NCI-H187 (cell line): Measurements from ENCODE around the gene VSIR.

Experiments
- DNase-seq, 2 experiments: peaks; one replicate each; lab custom pipeline; 2025; lab: John Stamatoyannopoulos, UW

The VSIR gene

DNA sequence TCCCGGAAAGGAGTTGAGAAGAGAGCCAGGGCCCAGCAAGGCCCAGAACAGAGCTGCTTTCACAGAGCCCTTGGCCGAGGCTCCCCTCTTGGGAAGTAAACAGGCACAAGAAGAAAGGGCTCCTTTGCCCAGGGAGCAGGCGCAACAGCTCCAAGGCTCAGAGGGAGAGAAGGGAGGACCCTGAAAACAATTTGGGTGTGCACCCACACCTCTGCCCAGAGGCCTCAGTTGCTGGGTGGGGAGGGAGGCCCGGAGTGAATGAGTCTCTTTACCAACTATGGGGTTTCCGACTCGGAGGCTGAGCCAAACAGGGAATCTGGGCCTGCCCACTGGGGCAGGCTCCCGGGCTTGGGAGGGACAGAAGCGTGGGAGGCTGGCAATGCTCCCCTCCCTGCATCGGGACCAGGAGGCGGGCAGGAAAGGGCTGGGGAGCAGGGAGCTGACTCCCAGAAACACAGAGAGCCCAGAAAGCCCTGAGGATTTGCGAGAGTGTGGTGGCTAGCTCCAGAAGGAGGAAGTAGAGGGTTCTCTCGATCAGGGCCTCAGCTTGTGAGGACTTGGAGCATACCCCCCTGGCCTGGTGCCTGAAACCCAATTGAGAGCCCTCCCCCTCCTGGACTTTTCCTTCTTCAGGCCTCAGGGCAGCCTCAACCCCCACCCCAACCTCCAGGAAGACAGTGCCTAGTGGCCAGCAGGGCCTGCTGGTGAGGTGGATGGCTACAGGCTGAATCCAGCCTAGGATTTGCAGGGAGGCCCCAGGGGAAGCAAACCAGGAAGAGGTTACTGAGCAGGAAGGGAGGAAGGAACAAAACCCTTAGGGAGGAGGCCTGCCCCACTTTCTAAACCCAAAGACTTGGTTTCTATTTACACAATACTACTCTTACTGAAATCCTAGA is 59.9 kb downstream of the VSIR start:
- no peak for DNase-seq

DNA sequence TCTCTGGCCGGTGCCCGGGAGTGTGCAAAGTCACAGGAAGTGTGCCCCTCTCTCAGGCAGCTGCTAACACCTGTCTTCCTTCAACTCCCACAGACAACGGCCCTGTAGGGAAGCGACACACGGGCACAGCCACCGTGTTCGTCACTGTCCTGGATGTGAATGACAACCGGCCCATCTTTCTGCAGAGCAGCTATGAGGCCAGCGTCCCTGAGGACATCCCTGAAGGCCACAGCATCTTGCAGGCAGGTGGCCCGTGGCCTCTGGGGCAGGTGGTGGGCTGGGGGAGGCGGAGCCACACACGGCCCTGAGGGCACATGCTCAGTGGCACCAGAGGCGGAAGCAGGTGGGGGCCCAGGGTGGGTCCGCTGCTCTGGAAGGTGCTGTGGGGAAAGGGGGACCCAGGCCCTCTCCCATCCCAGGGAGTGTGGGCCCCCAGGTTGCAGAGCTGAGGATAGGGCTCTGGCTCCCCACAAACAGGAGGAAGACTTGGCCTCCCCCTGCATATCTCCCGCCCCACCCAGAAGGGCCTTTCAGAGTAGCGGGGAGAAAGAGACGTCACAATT is 60.7 kb downstream of the VSIR start:
- DNase-seq: no peak

DNA sequence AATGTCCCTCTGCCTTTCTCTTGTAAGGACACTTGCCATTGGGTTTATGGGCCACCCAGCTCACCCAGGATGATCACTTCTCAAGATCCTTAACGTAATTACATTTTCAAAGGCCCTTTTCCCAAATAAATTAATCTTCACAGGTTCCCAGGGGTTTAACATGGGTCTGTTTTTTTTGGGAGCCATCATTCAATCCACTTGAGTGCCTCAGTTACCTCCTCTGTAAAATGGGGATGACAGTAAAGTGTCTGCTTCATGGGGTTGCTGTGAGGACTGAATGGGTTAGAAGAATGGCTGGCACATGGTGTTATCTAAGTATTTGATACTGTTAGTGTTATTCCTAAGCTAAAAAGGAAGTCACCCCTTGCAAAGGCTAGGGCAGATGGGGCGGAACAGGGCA is 61.1 kb downstream of the VSIR start:
- no peak for DNase-seq

DNA sequence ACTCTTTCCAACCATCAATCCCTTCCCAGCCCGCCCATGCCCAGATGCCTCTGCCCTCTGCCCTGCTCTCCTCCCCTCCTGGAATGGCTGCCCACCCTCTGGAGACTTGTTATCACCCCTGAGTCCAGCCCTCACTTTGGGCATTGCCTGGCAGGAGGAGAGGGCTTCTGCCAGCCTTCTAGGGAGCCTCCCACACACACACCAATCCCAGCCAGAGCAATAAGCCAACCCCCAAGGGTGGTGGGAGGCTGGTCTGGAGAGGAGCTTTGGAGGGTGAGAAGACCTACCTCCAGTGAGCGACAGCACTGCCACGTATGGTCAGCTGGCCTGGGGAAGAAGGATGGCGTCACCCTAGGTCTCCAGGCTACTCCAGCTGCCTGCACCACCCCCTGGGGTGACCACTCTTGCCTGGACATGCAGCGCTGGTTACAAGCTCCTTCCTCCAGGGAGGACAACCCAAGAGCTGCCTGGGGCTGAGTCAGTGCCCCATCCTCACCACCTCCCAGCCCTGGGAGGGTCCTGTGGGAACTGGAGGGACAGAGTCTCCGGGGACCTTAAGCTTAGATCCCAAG is 62.2 kb downstream of the VSIR start:
- DNase-seq: no peak

DNA sequence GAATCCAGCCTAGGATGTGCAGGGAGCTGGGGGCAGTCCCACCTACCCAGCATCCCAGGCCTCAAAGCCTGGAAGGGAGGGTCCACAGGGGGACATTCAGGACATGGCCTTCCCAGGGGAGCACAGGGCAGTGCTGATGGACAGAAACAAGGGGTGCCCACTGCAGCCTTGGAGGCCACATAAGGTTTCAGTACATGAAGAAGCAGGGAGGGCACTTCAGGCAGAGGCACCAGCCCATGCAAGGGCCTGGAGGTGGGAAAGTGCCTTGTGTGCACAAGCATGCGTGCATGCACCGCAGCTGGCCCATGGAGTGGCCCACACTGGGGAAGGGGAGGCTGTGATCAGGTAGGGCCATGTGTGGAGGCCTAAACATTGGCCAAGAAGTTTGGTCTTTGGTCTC is 62.8 kb downstream of the VSIR start:
- DNase-seq: no peak

DNA sequence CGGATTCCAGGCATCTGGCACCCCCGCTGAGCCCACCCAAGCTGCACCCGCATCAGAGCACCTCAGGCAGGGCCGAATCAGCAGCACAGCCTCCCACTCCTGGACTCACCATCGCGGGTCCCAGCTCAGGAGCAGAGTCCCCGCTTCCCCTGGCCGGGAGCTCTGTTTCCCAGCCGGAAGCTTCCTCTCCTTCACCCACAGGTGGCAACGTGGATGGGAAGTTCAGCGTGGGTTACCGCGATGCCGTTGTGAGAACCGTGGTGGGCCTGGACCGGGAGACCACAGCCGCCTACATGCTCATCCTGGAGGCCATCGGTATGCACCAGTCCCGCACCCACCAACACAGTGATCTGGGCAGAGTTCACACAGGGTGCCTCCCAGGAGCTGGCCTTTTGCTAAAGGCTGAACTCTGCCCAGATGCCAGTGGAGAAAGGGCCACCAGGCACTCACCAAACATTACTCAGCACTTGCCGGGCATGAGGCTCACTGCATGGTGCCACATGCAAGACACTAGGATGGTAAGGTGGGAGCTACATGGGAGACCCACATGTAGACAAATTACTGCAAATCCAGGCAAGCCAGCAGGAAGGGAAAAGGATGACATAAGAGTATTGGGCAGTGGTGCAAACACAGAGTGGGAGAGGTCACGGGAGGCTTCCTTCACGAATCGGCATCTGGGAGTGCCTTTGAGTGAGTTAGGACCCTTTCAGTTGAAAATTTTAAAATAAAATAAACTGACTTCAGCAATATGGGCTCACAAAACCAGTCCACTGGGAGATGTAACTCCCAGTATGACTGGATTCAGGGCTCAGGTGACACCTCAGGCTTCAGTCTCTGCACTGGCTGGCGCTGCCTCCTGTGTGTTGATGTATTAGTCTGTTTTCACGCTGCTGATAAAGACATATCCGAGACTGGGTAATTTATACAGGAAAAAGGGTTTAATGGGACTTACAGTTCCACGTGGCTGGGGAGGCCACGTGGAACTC is 64.1 kb downstream of the VSIR start:
- DNase-seq: no peak

DNA sequence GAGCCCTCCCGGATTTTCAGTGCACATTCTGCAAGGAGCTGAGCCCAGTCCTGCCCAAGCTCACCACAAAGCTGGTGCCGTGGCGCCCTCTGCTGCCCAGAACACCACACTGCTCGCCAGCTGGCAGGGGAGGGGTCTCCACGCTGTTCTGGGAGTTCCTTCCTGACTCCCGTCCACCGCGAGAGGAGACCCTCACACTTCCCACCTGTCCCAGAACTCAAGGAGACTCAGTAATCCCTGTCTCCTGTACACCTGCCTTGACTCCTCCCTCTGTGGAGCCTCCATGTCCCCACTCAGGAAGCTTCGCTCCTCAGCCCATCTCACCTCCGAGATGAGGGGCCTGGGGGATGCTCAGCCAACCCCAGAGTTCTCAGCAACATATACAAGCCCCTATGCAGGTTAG is 65.0 kb downstream of the VSIR start:
- peak in 1 of 2 experiments; percentile 2 for DNase-seq

DNA sequence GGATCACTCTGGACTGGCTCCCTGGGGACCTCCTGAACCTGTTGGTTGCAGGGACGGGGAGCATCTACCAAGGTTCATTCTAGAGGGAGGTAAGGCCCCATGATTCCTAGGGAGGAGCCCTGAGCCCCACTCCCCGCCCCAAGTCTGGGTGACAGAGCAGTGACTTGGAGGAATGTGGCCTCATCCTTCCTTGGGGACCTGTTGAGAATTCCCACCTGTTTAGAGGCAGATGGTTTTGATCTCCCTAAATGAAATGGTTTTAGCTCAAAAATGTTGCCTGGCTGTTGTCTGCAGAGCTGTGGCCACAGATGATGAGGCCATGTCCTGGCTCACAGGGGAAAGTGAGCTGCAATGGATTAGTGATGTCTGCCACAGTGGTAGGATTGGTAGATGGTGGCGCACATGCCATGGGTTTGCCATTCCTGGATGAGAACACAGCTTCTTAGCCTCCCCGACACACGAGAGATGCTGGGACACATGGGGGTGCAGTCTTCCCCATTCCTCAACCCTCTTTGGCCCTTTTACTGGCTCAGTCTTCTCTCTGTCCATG is 66.0 kb downstream of the VSIR start:
- no peak for DNase-seq

DNA sequence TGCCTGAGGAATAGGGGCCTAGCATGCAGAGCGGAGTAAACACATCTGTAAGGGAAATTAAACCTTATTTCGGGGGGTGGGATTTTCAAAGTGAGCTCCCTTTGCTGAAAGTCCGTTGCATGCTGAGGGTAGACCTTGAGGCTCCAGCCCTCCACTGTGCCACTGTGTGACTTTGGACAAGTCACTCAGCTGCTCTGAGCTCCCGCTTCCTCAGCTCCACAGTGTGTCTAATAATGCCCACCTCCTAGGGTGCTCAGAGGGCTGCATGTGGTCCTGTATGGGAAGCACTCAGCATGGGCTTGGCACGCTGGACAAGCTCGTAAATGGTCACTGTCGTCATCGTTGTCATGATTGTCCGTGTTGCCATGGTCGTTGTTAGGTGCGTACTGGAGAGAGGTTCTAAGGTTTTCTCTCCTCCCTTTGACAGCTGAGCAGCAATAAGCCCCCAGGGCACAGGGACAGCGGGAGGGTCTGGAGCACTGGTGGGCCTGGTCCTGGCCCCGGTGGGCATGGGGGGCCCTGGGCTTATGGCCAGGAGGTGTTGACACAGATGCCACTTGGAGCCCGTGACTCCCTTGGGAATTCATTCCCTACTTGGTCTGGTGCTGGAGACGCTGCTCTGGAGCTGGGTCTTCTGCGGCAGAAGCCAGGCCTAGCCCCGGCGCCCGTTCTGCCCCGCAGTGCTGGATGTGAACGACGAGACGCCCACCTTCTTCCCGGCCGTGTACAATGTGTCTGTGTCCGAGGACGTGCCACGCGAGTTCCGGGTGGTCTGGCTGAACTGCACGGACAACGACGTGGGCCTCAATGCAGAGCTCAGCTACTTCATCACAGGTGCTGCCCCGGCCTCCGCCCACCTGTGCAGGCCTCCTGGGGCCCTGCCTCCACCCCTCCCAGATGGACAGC is 66.9 kb downstream of the VSIR start:
- no peak for DNase-seq

DNA sequence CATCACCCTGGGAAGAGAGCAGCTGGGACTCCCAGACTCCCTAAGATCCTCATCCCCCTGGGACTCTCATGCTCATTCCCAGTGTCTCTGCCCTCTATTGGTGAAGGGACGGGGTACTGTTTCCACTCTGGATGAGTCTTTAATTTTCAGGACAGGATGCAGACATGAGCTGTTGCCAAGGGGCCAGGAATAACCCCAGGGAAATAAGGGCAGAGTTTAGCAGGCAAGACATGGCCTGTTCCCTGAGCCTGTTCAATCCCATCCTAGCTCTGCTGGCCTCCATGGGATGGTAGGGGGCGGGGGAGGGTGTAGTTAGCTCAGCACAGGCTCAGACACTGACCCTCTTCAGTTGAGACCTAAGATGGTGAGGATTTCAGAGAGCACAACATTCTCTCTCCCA is 67.7 kb downstream of the VSIR start:
- DNase-seq: no peak

DNA sequence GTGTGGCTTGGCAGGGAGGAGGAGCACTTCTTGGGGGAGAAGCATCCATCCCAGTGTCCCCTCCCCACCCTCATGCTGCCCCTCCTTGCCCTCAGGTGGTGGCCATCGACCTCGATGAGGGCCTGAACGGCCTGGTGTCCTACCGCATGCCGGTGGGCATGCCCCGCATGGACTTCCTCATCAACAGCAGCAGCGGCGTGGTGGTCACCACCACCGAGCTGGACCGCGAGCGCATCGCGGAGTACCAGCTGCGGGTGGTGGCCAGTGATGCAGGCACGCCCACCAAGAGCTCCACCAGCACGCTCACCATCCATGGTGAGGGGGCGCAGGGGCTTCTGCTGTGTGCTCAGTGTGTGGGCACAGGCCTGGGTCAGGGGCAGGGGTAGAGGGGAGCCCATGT is 68.5 kb downstream of the VSIR start:
- no peak for DNase-seq

DNA sequence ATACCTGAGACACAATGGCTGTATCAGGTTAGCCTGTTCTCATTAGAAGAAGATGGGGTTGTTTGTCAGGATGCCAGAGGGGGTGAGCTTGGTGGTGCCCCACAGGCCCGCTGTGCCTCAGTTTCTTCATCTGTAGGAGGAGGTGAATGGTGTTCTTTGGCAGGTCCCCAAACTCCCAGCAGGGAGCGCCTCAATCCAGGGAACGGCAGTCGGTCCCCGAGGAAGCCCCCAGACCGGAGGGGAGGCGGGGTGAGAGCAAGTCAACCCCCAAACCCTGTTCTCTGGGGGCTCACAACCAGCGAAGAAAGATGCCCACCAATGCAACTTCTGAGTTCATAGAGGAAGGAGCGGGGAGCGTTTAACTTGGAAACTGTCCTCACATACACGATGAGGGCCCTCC is 69.7 kb downstream of the VSIR start:
- no peak for DNase-seq

DNA sequence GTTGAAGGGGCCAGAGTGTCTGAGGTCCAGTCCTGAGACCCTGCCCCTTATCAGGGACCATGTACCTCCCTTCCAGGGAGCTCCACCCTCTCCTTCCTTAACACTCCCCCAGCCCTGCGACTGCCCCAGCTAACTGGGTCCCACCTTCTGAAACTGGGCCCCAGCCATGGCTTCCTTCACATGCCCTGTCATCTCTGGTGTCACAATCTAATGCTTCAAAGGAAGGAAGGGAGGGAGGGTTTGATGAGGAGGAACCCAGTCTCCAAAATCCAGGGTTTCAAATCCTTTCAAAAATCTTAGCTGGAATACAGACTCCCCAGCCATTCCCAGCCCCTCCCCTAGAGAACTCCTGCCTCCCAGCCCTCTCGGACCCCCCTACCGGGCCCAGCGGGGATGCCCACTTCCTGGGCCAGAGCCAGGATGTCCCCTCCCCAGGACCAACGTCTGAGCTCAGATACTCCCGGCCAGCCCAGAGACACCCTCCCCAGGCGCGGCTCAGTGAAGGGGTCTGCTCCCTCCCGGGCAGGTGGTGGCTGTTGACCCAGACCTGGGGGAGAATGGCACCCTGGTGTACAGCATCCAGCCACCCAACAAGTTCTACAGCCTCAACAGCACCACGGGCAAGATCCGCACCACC is 71.7 kb downstream of the VSIR start:
- no peak for DNase-seq

DNA sequence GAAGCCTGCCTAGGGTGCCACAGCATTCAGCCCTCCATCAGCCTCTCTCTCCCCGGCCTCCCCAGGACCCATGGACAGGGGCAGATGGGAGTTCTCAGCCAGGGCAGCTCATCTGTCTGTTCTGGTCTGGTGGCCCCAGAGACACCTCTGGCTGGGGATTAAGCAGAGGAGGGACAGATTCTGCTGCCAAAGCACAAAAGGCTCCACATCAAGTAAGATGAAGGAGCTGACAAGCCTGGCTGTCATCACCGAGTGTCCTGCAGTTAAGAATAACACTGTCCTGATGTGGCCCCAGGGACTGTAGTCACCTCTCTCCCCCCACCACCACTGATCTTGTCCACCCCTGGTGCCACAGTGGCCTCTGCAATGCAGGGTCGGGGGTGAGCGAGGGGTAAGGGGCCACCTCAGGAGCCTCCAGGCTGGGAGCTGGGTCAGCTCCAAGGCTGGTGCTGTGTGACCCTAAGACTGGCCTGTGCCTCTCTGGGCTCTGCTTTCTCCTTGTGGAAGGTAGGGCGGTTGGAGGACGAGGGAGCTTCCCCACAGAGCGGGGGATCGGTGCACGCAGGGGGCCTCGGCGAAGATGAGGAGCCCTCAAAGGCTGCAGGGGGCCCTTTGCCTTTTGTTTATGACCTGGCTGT is 72.5 kb downstream of the VSIR start:
- DNase-seq: no peak

DNA sequence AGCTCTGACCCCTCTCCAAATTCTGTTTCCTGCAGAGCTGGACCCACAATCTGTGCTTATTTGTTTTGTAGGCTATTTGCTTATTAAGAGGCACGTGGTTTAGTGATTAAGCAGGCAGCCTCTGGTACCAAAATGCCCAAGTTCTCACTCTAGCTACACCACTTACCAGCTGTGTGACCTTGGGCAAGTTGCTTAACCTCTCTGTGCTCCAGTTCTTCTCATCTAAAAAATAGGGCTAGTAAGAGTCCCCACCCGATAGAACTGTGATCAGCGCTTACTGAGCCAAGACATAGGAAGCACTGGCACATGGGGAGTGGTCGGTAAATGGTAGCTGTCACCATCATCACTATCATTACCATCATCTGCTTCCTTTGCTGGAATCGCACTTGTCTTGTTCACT is 74.6 kb downstream of the VSIR start:
- no peak for DNase-seq

DNA sequence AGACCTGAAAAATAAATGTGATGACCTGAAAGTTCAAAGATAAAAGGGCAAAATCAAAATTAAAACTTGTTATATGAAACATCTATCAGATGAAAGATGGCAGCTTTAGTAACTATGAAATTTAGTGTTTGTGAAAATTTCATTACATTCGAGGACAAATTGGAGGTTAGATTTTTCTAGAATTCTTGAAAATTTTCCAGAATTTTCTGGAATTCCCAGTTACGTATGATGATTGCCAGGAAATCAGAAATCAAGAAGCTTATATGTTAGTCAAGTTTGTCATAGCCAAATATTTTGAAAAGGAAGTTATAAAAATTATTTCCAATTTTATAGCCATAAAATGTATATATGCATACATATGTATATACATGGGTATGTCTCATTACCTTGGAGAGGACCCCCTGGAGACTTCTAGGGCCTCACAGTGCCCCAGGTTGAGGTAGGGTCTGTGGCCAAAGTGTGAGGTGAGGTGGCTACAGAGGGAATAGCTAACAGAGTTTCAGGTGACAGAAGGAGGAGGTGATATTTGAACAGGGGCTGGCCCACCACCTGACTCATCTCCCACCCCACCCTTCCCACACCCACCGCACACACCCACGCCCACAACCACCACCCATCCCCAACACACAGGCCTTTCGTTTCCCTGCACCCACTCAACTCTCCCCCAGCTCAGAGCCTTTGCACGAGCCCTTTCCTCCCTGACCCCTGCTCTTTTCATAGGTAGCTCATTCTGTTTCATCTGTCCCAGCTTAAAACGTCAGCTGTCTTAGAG is 75.2 kb downstream of the VSIR start:
- DNase-seq: no peak
